Measurements from ENCODE around the gene SH3PXD2B. TPM values are rescaled to one million over a fixed set of nuclear protein-coding genes. Genes with fewer than 3 reads are reported as not detected.
"Not testable (repeated sequence)": the region's sequence is repeated elsewhere in the genome, so short reads cannot be mapped to it uniquely, and the experiment has no call there.

SH3PXD2B gene
- total and polyA plus RNA-seq, 2 of the 13 experiments (the other 11 are each of a cell fraction or from before 2014, with no cell fraction given) = 3.4 to 4.6 TPM

DNA sequence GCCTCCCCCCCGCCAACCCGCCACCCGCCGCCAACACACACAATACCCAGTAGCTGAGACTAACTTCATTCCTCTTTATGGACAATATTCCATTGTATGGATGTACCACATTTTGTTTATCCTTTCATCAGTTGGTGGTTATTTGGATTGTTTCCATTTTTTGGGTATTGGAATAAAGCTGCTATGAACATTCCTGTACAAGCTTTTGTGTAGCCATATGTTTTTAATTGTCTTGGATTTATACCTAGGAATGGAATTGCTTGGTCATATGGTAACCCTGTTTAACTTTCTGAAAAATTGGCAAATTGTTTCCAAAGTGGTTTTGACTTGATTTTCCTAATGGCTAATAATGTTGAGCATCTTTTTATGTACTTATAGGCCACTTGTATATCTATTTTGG is 165.9 kb downstream of the SH3PXD2B start (continued):
- TF ChIP-seq REPIN1 (CRISPR knock-in tag; IDR thresholded peaks at IDR 0.05; ENCODE audit: borderline replicate concordance, low read depth) (no peak), TOPORS (CRISPR knock-in tag; IDR thresholded peaks at IDR 0.05) (no peak)

DNA sequence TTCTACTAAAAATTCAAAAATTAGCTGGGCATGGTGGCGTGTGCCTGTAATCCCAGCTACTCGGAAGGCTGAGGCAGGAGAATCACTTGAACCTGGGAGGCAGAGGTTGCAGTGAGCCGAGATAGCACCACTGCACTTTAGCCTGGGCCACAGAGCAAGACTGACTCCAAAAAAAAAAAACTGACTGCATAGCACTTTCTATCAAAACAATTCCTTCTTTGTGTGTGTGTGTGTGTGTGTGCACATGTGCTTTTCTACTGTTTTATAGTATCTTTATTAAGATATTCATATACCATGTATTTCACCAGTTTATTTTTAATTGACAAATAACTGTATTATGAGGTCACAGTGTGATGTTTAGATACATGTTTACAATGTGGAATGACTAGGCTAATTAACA is 167.2 kb downstream of the SH3PXD2B start:
- BruUV-seq (replicated peaks); H3K9ac ChIP-seq (ENCODE audit: insufficient read depth, low read depth, low read length); H3K9me3 ChIP-seq (ENCODE audit: low read length); DNase-seq (ENCODE audit: low spot score); POLR2A ChIA-PET; ATAC-seq; FAIRE-seq; CTCF ChIA-PET (ENCODE audit: low intra/inter-chr PET ratio, low total read pairs); intact Hi-C loops (cut with micrococcal nuclease; ENCODE audit: unreplicated experiment); H4K20me1 ChIP-seq (ENCODE audit: insufficient read depth, low read length); H3K79me2 ChIP-seq (ENCODE audit: insufficient read depth, low read length); H3K27ac ChIP-seq (ENCODE audit: extremely low read length, insufficient read depth, low read length); H3K27me3 ChIP-seq (ENCODE audit: control insufficient read depth in 1 of 2, insufficient read depth in 2 of 2, low read length in 2 of 2); H3K4me3 ChIP-seq (replicated peaks in 1 of 3; ENCODE audit: insufficient read depth in 1 of 3, low read depth in 2 of 3, low read length in 3 of 3); H2AFZ ChIP-seq (ENCODE audit: low read length); H3K36me3 ChIP-seq (replicated peaks in 1 of 2; ENCODE audit: control insufficient read depth in 1 of 2, insufficient read depth in 2 of 2, low read length in 2 of 2): not testable (repeated sequence)
- Histone ChIP-seq H3K4me2 (ENCODE audit: low read depth, low read length) (peak overlapping the region; percentile 36), H3K4me1 (ENCODE audit: insufficient read depth, low read length) (peaks cover 31% of the 10 kb centered on the region)
- 11% methylated on average over 3 of the region's 3 CpGs for WGBS (ENCODE audit: low lambda C conversion rate)
- in situ Hi-C loops (cut with HindIII; ENCODE audit: extremely low pct_ligation_motif_present, low pct_unique_long_range_greater_than_20kb) = loop anchor here (10.0 kb wide), 1 partner anchor 182 kb away; no protein-coding TSS in a partner anchor
- TF ChIP-seq, protein P1, sequence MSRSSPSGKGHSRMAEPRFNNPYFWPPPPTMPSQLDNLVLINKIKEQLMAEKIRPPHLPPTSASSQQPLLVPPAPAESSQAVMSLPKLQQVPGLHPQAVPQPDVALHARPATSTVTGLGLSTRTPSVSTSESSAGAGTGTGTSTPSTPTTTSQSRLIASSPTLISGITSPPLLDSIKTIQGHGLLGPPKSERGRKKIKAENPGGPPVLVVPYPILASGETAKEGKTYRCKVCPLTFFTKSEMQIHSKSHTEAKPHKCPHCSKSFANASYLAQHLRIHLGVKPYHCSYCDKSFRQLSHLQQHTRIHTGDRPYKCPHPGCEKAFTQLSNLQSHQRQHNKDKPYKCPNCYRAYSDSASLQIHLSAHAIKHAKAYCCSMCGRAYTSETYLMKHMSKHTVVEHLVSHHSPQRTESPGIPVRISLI (CRISPR knock-in tag; IDR thresholded peaks at IDR 0.05; ENCODE audit: borderline replicate concordance) = peak; percentile 84
- TF ChIP-seq ZFX (CRISPR knock-in tag; IDR thresholded peaks at IDR 0.05; ENCODE audit: low read depth) (0 out of 2 replicates have a peak, but pooled peaks have one; percentile 22), HNF4A (CRISPR knock-in tag; IDR thresholded peaks at IDR 0.05) (peak; percentile 21; the same call in 1 of the 2 replicates)
